Skeletal muscle tissue (tissue), 5 donors: ENCODE measurements around the gene LRRC37A2. TPM values are rescaled to one million over a fixed set of nuclear protein-coding genes. Genes with fewer than 3 reads are reported as not detected.
"Not testable (repeated sequence)": the region's sequence is repeated elsewhere in the genome, so short reads cannot be mapped to it uniquely, and the experiment has no call there.

Source experiments
- H3K27ac ChIP-seq: one replicate; pipeline ENCODE4 v1.7.0; 2013; ENCODE audit warnings: mild to moderate bottlenecking, low read depth, low read length, inconsistent platforms
- H3K27me3 ChIP-seq, 3 donors: one replicate each; pipeline ENCODE4 v1.7.0; 2013; ENCODE audit warnings: low read length in 3 of 3; ENCODE audit not compliant: control insufficient read depth in 3 of 3, insufficient read depth in 3 of 3
- H3K36me3 ChIP-seq, 3 donors: one replicate each; pipeline ENCODE4 v1.7.0; 2013; ENCODE audit warnings: low read length in 3 of 3; ENCODE audit not compliant: control insufficient read depth in 3 of 3, insufficient read depth in 3 of 3
- H3K4me1 ChIP-seq, 3 donors: one replicate each; pipeline ENCODE4 v1.7.0; 2013; ENCODE audit warnings: low read length in 3 of 3, mild to moderate bottlenecking in 3 of 3; ENCODE audit not compliant: control insufficient read depth in 3 of 3, insufficient read depth in 3 of 3
- H3K4me3 ChIP-seq, 3 donors: one replicate each; pipeline ENCODE4 v1.7.0; 2013; ENCODE audit warnings: low read length in 3 of 3
- H3K9ac ChIP-seq, 3 donors: one replicate each; pipeline ENCODE4 v1.7.0; 2013; ENCODE audit warnings: low read length in 3 of 3, mild to moderate bottlenecking in 3 of 3, moderate library complexity in 2 of 3, low read depth in 1 of 3
- H3K9me3 ChIP-seq, 3 donors: one replicate each; pipeline ENCODE4 v1.7.0; 2013; ENCODE audit warnings: low read length in 3 of 3; ENCODE audit not compliant: control insufficient read depth in 3 of 3
- small RNA-seq: library from RNA; depleted of rRNA; stranded (forward); fragments of <200 nt; gene quantifications from one replicate; pipeline ENCODE3, GENCODE V24; 2014
- total RNA-seq: library from RNA; depleted of rRNA; stranded (reverse); fragments of >200 nt; gene quantifications from one replicate; pipeline ENCODE4 v1.2.3, GENCODE V29; 2014
- donor health status: Osteomylitis.

The LRRC37A2 gene
- total RNA-seq, 1 donor from 2014 or later = 4.2 TPM

- not testable (repeated sequence) for H3K9me3 ChIP-seq, H3K36me3 ChIP-seq, H3K4me3 ChIP-seq, H3K4me1 ChIP-seq, H3K27ac ChIP-seq, H3K27me3 ChIP-seq, H3K9ac ChIP-seq
Measured at GRCh38 chr17:46598344-46598931, 86.2 kb downstream of the LRRC37A2 start.

- H3K36me3 ChIP-seq, H3K4me1 ChIP-seq, H3K4me3 ChIP-seq, H3K27me3 ChIP-seq, H3K9ac ChIP-seq, H3K9me3 ChIP-seq, H3K27ac ChIP-seq: not testable (repeated sequence)
Measured at GRCh38 chr17:46600767-46601166, 88.5 kb downstream of the LRRC37A2 start.

- not testable (repeated sequence) for H3K4me1 ChIP-seq, H3K4me3 ChIP-seq, H3K27ac ChIP-seq, H3K9me3 ChIP-seq, H3K36me3 ChIP-seq, H3K27me3 ChIP-seq, H3K9ac ChIP-seq
Measured at GRCh38 chr17:46603125-46603524, 90.9 kb downstream of the LRRC37A2 start.

Small RNA genes lying within 50 kb of the gene (small RNA-seq; reads per million reads assigned to genes)
- gene RN7SL199P = not detected

Other genes starting within 250 kb of the LRRC37A2 start
- 2.6 TPM for gene LRRC37A, start 217.3 kb upstream of the LRRC37A2 start, total RNA-seq
- 7.3 TPM for gene ARL17B, start 150.7 kb upstream of the LRRC37A2 start, total RNA-seq
- 12.0 TPM for gene ARL17A, start 67.2 kb downstream of the LRRC37A2 start, total RNA-seq
- gene NSF, start 78.2 kb downstream of the LRRC37A2 start, total RNA-seq = 21.4 TPM